H9 (cell line): ENCODE data around the gene PIP5KL1. TPM values are rescaled to one million over a fixed set of nuclear protein-coding genes. Genes with fewer than 3 reads are reported as not detected.

Experiments used
- DNase-seq: peaks from one replicate; pipeline ENCODE4 v3.0.0-alpha.2; 2017
- H2AFZ ChIP-seq: one replicate; pipeline ENCODE4 v1.6.1; 2013; ENCODE audit warnings: mild to moderate bottlenecking, low read length, control low read depth, moderate library complexity
- H2AK5ac ChIP-seq: 2 replicates; pipeline ENCODE4 v1.6.1; 2013; ENCODE audit warnings: low read length, control low read depth, mixed read lengths; ENCODE audit not compliant: insufficient read length
- H2BK120ac ChIP-seq: one replicate; pipeline ENCODE4 v1.6.1; 2013; ENCODE audit warnings: low read depth, mild to moderate bottlenecking, low read length, control low read depth, inconsistent platforms; ENCODE audit not compliant: poor library complexity, severe bottlenecking
- H2BK12ac ChIP-seq: 2 replicates; pipeline ENCODE4 v1.6.1; 2013; ENCODE audit warnings: low read length, control low read depth, mixed read lengths, low read depth; ENCODE audit not compliant: insufficient read length
- H2BK15ac ChIP-seq: 2 replicates; pipeline ENCODE4 v1.6.1; 2013; ENCODE audit warnings: low read depth, low read length, control low read depth
- H2BK20ac ChIP-seq: one replicate; pipeline ENCODE4 v1.6.1; 2013; ENCODE audit warnings: low read depth, mild to moderate bottlenecking, low read length, control low read depth, inconsistent platforms; ENCODE audit not compliant: poor library complexity, severe bottlenecking
- H2BK5ac ChIP-seq: 2 replicates; pipeline ENCODE4 v1.6.1; 2013; ENCODE audit warnings: low read length, control low read depth, mixed read lengths; ENCODE audit not compliant: insufficient read length
- H3K14ac ChIP-seq: 2 replicates; pipeline ENCODE4 v1.6.1; 2013; ENCODE audit warnings: low read length, control low read depth; ENCODE audit not compliant: insufficient read depth
- H3K18ac ChIP-seq: 2 replicates; pipeline ENCODE4 v1.6.1; 2013; ENCODE audit warnings: low read depth, mild to moderate bottlenecking, mixed read lengths, low read length, control low read depth; ENCODE audit not compliant: insufficient read length
- H3K23ac ChIP-seq: 2 replicates; pipeline ENCODE4 v1.6.1; 2013; ENCODE audit warnings: low read length, control low read depth, mixed read lengths, low read depth; ENCODE audit not compliant: insufficient read length
- H3K23me2 ChIP-seq: 2 replicates; pipeline ENCODE4 v1.6.1; 2013; ENCODE audit warnings: low read depth, mild to moderate bottlenecking, mixed read lengths, low read length, control low read depth; ENCODE audit not compliant: insufficient read length, poor library complexity, severe bottlenecking
- H3K27ac ChIP-seq: 2 replicates; pipeline ENCODE4 v1.5.1; 2013; ENCODE audit warnings: low read length, control low read depth, mixed read lengths, low read depth; ENCODE audit not compliant: insufficient read length
- H3K27me3 ChIP-seq: 2 replicates; pipeline ENCODE4 v1.6.1; 2013; ENCODE audit warnings: low read length, control low read depth, inconsistent platforms; ENCODE audit not compliant: insufficient read depth
- H3K4ac ChIP-seq: 2 replicates; pipeline ENCODE4 v1.6.1; 2013; ENCODE audit warnings: low read depth, mild to moderate bottlenecking, control low read depth, inconsistent platforms, low read length, moderate library complexity
- H3K4me1 ChIP-seq: 2 replicates; pipeline ENCODE4 v1.6.1; 2013; ENCODE audit warnings: low read length, control low read depth, inconsistent platforms; ENCODE audit not compliant: insufficient read depth
- H3K4me2 ChIP-seq: 2 replicates; pipeline ENCODE4 v1.6.1; 2013; ENCODE audit warnings: low read length, control low read depth, mixed read lengths; ENCODE audit not compliant: insufficient read length, insufficient read depth
- H3K56ac ChIP-seq: 2 replicates; pipeline ENCODE4 v1.6.1; 2013; ENCODE audit warnings: low read depth, mild to moderate bottlenecking, mixed read lengths, low read length, control low read depth; ENCODE audit not compliant: insufficient read length
- H3K79me1 ChIP-seq: 2 replicates; pipeline ENCODE4 v1.6.1; 2013; ENCODE audit warnings: low read depth, mild to moderate bottlenecking, moderate library complexity, low read length, control low read depth, inconsistent platforms; ENCODE audit not compliant: insufficient read depth, poor library complexity, severe bottlenecking
- H3K79me2 ChIP-seq: 2 replicates; pipeline ENCODE4 v1.6.1; 2013; ENCODE audit warnings: low read length, control low read depth, inconsistent platforms; ENCODE audit not compliant: insufficient read depth
- H3K9ac ChIP-seq: 2 replicates; pipeline ENCODE4 v1.6.1; 2013; ENCODE audit warnings: low read length, control low read depth, mixed read lengths; ENCODE audit not compliant: insufficient read length; ENCODE audit errors: extremely low read depth
- H3K9me3 ChIP-seq: one replicate; pipeline ENCODE4 v1.6.1; 2013; ENCODE audit warnings: low read depth, low read length, inconsistent platforms; ENCODE audit not compliant: control insufficient read depth
- H3T11ph ChIP-seq: one replicate; pipeline ENCODE4 v1.6.1; 2013; ENCODE audit warnings: mild to moderate bottlenecking, low read length, control low read depth, inconsistent platforms
- H4K20me1 ChIP-seq: one replicate; pipeline ENCODE4 v1.6.1; 2013; ENCODE audit not compliant: control insufficient read depth, insufficient read length, insufficient read depth
- H4K5ac ChIP-seq: 2 replicates; pipeline ENCODE4 v1.6.1; 2013; ENCODE audit warnings: low read depth, mild to moderate bottlenecking, mixed read lengths, low read length, control low read depth; ENCODE audit not compliant: insufficient read length
- H4K8ac ChIP-seq: replicated peaks from 2 replicates; pipeline ENCODE4 v1.6.1; 2013; ENCODE audit warnings: low read length, control low read depth, mixed read lengths, low read depth; ENCODE audit not compliant: insufficient read length
- H4K91ac ChIP-seq: 2 replicates; pipeline ENCODE4 v1.6.1; 2013; ENCODE audit warnings: low read depth, mild to moderate bottlenecking, moderate library complexity, mixed read lengths, low read length, control low read depth; ENCODE audit not compliant: insufficient read length
- H3K27ac Mint-ChIP-seq, 3 experiments: 2 replicates in 2 of 3; 3 replicates in 1 of 3; pipeline ENCODE4 v1.8.0; 2020 to 2021; ENCODE audit warnings: mixed read lengths in 3 of 3, mild to moderate bottlenecking in 1 of 3, moderate library complexity in 1 of 3
- H3K27me3 Mint-ChIP-seq: 2 replicates; pipeline ENCODE4 v1.8.0; 2021; ENCODE audit warnings: low read depth, mild to moderate bottlenecking, moderate library complexity, mixed read lengths
- H3K36me3 Mint-ChIP-seq, 3 experiments: 2 replicates in 2 of 3; 3 replicates in 1 of 3; pipeline ENCODE4 v1.8.0; 2020 to 2021; ENCODE audit warnings: low read depth in 3 of 3, mixed read lengths in 3 of 3; ENCODE audit not compliant: insufficient read depth in 1 of 3
- H3K4me1 Mint-ChIP-seq, 2 experiments: 2 replicates each; pipeline ENCODE4 v1.8.0; 2020; ENCODE audit warnings: mixed read lengths in 2 of 2
- H3K4me3 Mint-ChIP-seq, 2 experiments: 2 replicates in 1 of 2; 3 replicates in 1 of 2; pipeline ENCODE4 v1.8.0; 2020 to 2021; ENCODE audit warnings: mild to moderate bottlenecking in 2 of 2, mixed read lengths in 2 of 2, moderate library complexity in 1 of 2
- H3K9me3 Mint-ChIP-seq, 2 experiments: 2 replicates in 1 of 2; 3 replicates in 1 of 2; pipeline ENCODE4 v1.8.0; 2020; ENCODE audit warnings: mild to moderate bottlenecking in 2 of 2, mixed read lengths in 2 of 2, moderate library complexity in 1 of 2
- WGBS: extraction: QIAGEN DNeasy Blood & Tissue Kit; methylation state at CpG from one replicate; pipeline ENCODE4 v1.1.7; 2013; ENCODE audit warnings: missing lambda C conversion rate, low lambda C conversion rate, mixed read lengths; ENCODE audit not compliant: insufficient read length; ENCODE audit errors: extremely low coverage; 5-methylcytosine and 5-hydroxymethylcytosine counted together
- total RNA-seq: library from RNA; stranded (reverse); gene quantifications from 2 replicates; pipeline ENCODE4 v1.2.1, GENCODE V29; 2021
- TF ChIP-seq, protein P1 (sequence below): fragments of 200-600 bp; sonication (generic); conservative IDR thresholded peaks from 3 replicates; pipeline ENCODE4 v1.8.0; 2021; ENCODE audit warnings: antibody characterized with exemption, mild to moderate bottlenecking

The PIP5KL1 gene
- total RNA-seq, 1 experiment from 2014 or later = 11.6 TPM

GRCh38 chr9:127944586-127945218 is 14.1 kb upstream of the PIP5KL1 start:
- Histone ChIP-seq H4K5ac (no peak overlapping the region), H2BK15ac (no peak overlapping the region), H3K9ac (no peak overlapping the region), H3K14ac (no peak overlapping the region), H3K23me2 (no peaks in the 10 kb centered on the region), H3K4me2 (no peak overlapping the region), H3K4ac (no peak overlapping the region), H3K4me1 (no peaks in the 10 kb centered on the region), H2BK120ac (no peak overlapping the region), H3K27me3 (no peaks in the 10 kb centered on the region), H4K8ac (no peak overlapping the region), H3K79me1 (no peaks in the 10 kb centered on the region), H2AFZ (no peak overlapping the region), H2BK5ac (no peak overlapping the region), H3K56ac (no peak overlapping the region), H3K79me2 (no peaks in the 10 kb centered on the region), H3T11ph (no peak overlapping the region), H4K91ac (no peak overlapping the region), H3K23ac (no peak overlapping the region), H3K27ac (no peak overlapping the region), H2AK5ac (no peak overlapping the region), H2BK12ac (no peak overlapping the region), H4K20me1 (no peaks in the 10 kb centered on the region), H2BK20ac (no peak overlapping the region), H3K9me3 (no peaks in the 10 kb centered on the region), H3K18ac (no peak overlapping the region)
- H3K9me3 Mint-ChIP-seq = no peaks in the 10 kb centered on the region
- no CpG with 5 or more reads among the region's 38 CpGs for WGBS
- peak overlapping the region in 1 of 3 experiments; percentile 75; a peak in 1 of 7 replicates for H3K27ac Mint-ChIP-seq
- H3K36me3 Mint-ChIP-seq = peaks cover 10 to 54% (median 47%) of the 10 kb centered on the region in 3 experiments; a peak in 6 of 7 replicates
- no peaks in the 10 kb centered on the region for H3K27me3 Mint-ChIP-seq
- TF ChIP-seq, protein P1, sequence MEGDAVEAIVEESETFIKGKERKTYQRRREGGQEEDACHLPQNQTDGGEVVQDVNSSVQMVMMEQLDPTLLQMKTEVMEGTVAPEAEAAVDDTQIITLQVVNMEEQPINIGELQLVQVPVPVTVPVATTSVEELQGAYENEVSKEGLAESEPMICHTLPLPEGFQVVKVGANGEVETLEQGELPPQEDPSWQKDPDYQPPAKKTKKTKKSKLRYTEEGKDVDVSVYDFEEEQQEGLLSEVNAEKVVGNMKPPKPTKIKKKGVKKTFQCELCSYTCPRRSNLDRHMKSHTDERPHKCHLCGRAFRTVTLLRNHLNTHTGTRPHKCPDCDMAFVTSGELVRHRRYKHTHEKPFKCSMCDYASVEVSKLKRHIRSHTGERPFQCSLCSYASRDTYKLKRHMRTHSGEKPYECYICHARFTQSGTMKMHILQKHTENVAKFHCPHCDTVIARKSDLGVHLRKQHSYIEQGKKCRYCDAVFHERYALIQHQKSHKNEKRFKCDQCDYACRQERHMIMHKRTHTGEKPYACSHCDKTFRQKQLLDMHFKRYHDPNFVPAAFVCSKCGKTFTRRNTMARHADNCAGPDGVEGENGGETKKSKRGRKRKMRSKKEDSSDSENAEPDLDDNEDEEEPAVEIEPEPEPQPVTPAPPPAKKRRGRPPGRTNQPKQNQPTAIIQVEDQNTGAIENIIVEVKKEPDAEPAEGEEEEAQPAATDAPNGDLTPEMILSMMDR = no peak
- DNase-seq = no peak
- H3K4me3 Mint-ChIP-seq = no peak overlapping the region
- H3K4me1 Mint-ChIP-seq = peaks cover 8 to 33% of the 10 kb centered on the region in 2 experiments
